Calu3 (cell line): Measurements from ENCODE around the gene IHH. TPM values are rescaled to one million over a fixed set of nuclear protein-coding genes. Genes with fewer than 3 reads are reported as not detected.

ENCODE experiments used
- BruUV-seq: library from RNA; stranded (reverse); fragments of 400-500 nt; replicated peaks from 2 replicates; lab custom pipeline; 2021; lab: Mats Ljungman, UMichigan
- CTCF ChIA-PET: fragments of 300-600 bp; sonication (Branson Sonifier 250); formaldehyde crosslinking; loops from one replicate; lab custom pipeline; 2022; ENCODE audit warnings: antibody characterized with exemption; lab: Charles Lee
- DNase-seq: peaks from one replicate; pipeline ENCODE4 v3.0.0; 2022
- H3K27ac Mint-ChIP-seq: one replicate; pipeline ENCODE4 v1.8.0; 2022; ENCODE audit warnings: mixed read lengths; ENCODE audit not compliant: unreplicated experiment
- H3K27me3 Mint-ChIP-seq: one replicate; pipeline ENCODE4 v1.8.0; 2022; ENCODE audit warnings: mixed read lengths; ENCODE audit not compliant: unreplicated experiment
- H3K36me3 Mint-ChIP-seq: one replicate; pipeline ENCODE4 v1.8.0; 2022; ENCODE audit warnings: mild to moderate bottlenecking, moderate library complexity, mixed read lengths; ENCODE audit not compliant: insufficient read depth, unreplicated experiment
- H3K4me1 Mint-ChIP-seq: one replicate; pipeline ENCODE4 v1.8.0; 2022; ENCODE audit warnings: mild to moderate bottlenecking, low read depth, mixed read lengths; ENCODE audit not compliant: unreplicated experiment
- H3K4me3 Mint-ChIP-seq: one replicate; pipeline ENCODE4 v1.8.0; 2022; ENCODE audit warnings: mild to moderate bottlenecking, low read depth, moderate library complexity, mixed read lengths; ENCODE audit not compliant: unreplicated experiment
- H3K9me3 Mint-ChIP-seq: one replicate; pipeline ENCODE4 v1.8.0; 2022; ENCODE audit warnings: low read depth, mixed read lengths; ENCODE audit not compliant: unreplicated experiment
- intact Hi-C: fragments of 100-400 bp; cut with micrococcal nuclease; formaldehyde crosslinking; loops from one replicate; pipeline ENCODE4 v1.10.0; 2022; ENCODE audit not compliant: unreplicated experiment
- total RNA-seq: library from RNA; stranded (reverse); gene quantifications from 2 replicates; pipeline ENCODE4 v1.2.3, GENCODE V29; 2022
- TF ChIP-seq, protein P1 (sequence below): fragments of 200-600 bp; IDR thresholded peaks from one replicate; pipeline ENCODE4 v1.8.0; 2022; ENCODE audit warnings: antibody characterized with exemption; ENCODE audit not compliant: unreplicated experiment

The IHH gene
- total RNA-seq, 1 experiment from 2014 or later = 9.0 TPM

DNA sequence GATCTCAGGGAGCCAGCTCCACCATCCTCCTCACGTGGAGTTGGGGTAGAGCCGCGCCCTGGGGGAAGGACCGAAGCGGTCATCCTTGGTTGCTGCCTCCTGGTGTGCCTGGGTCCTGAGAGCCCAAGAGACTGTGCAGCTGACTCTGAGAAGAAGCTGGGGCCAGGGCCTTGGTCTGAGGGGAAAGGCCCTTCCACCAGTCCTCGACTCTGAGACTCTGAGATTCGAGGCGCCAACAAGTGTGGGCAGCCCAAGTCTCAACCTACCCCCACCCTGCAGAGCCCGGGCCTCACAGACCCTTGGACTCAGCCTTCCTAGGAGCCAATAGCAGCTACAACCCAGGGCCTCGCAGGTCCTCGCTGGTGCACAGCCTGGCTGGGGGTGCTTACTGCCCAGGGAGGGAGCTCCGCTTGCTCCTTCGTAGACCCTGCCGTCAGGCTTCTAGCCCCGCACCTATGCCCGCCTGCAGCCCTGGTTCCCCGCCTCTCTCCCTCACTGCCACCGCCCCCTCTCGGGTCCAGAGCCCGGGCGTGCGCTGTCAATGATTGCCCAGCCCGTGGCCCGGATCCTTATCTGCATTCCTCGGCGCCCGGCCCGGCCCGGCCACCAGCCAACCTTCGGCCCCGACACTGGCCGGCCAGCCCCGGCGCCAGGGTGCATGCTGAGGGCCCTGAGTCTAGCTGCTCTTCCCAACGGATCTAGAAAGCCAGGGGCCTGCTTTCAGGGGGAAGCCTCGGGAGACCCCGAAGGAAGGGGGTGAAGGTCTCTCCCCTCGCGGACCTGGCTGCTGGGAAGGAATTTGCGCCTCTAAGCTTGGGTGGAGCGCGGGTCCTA is 2.0 kb downstream of the IHH start:
- intact Hi-C loops = loop anchor here (1.0 to 5.0 kb wide), 4 partner anchors 29 to 97 kb away; no protein-coding TSS in a partner anchor
- Mint-ChIP-seq H3K36me3 (peaks cover 46% of the 10 kb centered on the region), H3K4me1 (peaks cover 36% of the 10 kb centered on the region), H3K9me3 (no peaks in the 10 kb centered on the region), H3K27ac (peak overlapping the region; percentile 28), H3K27me3 (peaks cover 27% of the 10 kb centered on the region), H3K4me3 (peak overlapping the region; percentile 76)
- no TSS peak for BruUV-seq
- CTCF ChIA-PET = interaction anchor here (0.5 to 4.3 kb wide), 22 partner anchors 9 to 236 kb away, joined by 3 to 52 read pairs (median 5); no protein-coding TSS in a partner anchor
- DNase-seq = peak; percentile 85
- TF ChIP-seq, protein P1, sequence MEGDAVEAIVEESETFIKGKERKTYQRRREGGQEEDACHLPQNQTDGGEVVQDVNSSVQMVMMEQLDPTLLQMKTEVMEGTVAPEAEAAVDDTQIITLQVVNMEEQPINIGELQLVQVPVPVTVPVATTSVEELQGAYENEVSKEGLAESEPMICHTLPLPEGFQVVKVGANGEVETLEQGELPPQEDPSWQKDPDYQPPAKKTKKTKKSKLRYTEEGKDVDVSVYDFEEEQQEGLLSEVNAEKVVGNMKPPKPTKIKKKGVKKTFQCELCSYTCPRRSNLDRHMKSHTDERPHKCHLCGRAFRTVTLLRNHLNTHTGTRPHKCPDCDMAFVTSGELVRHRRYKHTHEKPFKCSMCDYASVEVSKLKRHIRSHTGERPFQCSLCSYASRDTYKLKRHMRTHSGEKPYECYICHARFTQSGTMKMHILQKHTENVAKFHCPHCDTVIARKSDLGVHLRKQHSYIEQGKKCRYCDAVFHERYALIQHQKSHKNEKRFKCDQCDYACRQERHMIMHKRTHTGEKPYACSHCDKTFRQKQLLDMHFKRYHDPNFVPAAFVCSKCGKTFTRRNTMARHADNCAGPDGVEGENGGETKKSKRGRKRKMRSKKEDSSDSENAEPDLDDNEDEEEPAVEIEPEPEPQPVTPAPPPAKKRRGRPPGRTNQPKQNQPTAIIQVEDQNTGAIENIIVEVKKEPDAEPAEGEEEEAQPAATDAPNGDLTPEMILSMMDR = no peak

DNA sequence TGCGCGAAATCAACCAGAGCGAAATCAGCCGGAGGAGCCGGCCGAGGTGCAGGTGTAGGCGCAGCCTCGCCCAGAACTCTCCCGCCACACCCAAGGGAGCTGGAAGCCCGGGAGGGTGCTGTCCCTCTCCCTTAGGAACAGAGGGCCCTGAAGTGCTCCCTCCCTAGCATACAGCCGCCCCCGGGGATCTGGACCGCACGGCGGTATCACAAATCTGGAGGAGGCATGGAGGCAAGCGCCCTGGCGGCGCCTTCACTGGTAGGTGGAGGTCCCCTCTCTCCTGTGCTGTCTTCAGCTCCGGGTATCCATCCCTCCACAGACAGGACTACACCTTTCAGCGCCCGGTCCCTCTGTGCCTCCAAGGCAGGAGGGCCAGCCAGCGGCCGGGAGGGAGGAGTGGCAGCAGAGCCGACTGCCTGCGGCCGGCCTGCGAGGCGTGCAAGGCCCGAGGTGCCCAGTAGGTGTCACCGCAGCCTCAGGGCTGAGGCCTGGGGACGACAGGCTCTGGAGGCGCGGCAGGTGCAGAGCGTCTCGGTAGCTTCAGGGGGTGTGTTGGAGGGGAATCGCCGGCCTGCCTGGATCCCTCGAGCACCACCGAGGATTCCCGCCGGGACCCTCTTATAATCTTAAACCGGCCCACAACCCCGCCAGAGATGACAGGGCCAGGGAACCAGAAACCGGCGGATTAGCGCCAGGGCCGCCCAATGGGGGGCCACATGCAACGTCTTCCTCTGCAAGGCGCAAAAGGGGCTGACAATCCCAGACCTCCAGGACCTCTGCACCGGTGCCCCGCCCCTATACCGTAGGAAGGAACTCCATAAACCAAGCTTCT is 2.8 kb downstream of the IHH start:
- Mint-ChIP-seq H3K27ac (no peak overlapping the region), H3K27me3 (peaks cover 22% of the 10 kb centered on the region), H3K9me3 (no peaks in the 10 kb centered on the region), H3K4me3 (peak overlapping the region; percentile 76), H3K36me3 (peaks cover 51% of the 10 kb centered on the region), H3K4me1 (peaks cover 36% of the 10 kb centered on the region)
- BruUV-seq = no TSS peak
- intact Hi-C loops = loop anchor here (1.0 to 5.0 kb wide), 4 partner anchors 29 to 97 kb away; no protein-coding TSS in a partner anchor
- peak; percentile 93 for DNase-seq
- CTCF ChIA-PET = interaction anchor here (0.5 to 4.3 kb wide), 20 partner anchors 8 to 237 kb away, joined by 3 to 52 read pairs (median 5); no protein-coding TSS in a partner anchor
- TF ChIP-seq, protein P1 = peak; percentile 91

DNA sequence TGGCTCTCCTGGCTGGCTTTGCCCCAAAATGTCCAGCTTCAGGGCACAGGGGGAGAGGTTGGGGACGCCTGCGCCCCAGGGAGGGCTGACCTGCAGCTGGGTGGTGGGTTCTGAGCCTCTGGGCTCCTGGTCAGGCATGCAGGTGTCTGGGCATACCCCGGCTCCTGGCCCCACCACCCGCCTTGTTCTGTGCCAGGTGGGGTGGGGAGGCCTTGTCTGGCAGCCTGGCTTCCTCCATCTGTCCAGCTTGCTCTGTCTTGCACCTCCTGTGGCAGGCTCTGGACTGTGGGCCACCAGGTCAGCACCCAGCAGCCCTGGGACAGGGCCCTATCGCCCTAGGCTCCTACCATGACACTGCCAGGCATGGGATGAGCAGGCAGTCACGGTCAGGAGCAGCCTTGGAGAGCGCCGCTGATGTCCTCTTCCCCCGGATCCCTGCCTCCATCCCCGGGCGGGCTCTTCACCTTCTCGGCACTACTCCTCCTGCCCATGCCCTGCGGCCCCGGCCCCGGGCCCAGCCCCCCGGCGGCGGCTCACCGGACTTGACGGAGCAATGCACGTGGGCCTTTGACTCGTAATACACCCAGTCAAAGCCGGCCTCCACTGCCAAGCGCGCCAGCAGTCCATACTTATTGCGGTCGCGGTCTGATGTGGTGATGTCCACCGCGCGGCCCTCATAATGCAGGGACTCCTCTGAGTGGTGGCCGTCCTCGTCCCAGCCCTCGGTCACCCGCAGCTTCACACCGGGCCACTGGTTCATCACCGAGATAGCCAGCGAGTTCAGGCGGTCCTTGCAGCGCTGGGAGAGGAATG is 3.6 kb downstream of the IHH start:
- CTCF ChIA-PET = interaction anchor here (1.3 to 4.3 kb wide), 6 partner anchors 15 to 97 kb away, joined by 4 to 52 read pairs (median 8); no protein-coding TSS in a partner anchor
- Mint-ChIP-seq H3K4me1 (peaks cover 36% of the 10 kb centered on the region), H3K36me3 (peaks cover 51% of the 10 kb centered on the region), H3K27me3 (peaks cover 14% of the 10 kb centered on the region), H3K27ac (no peak overlapping the region), H3K9me3 (no peaks in the 10 kb centered on the region), H3K4me3 (peak overlapping the region; percentile 46)
- no TSS peak for BruUV-seq
- TF ChIP-seq, protein P1 = no peak
- intact Hi-C loops = loop anchor here (5.0 kb wide), 1 partner anchor 45 kb away; no protein-coding TSS in a partner anchor
- peak; percentile 15 for DNase-seq
